SK-N-MC (cell line): Measurements from ENCODE around the gene AVPI1.
A peak's percentile ranks its signal among the peaks of the same experiment; 100 is the strongest.
"Not testable (repeated sequence)": the region's sequence is repeated elsewhere in the genome, so short reads cannot be mapped to it uniquely, and the experiment has no call there.

Source experiments
- DNase-seq: peaks from one replicate; pipeline ENCODE4 v3.0.0-alpha.2; 2011; ENCODE audit warnings: low read depth, low spot score
- H3K27ac ChIP-seq: fragments of 200-600 bp; sonication (generic); 2 replicates; pipeline ENCODE4 v1.5.1; 2016; ENCODE audit warnings: mixed run types
- H3K36me3 ChIP-seq: fragments of 200-600 bp; sonication (generic); 2 replicates; pipeline ENCODE4 v1.6.1; 2017; ENCODE audit warnings: antibody characterized with exemption, low read length, mixed read lengths; ENCODE audit not compliant: insufficient read depth
- H3K4me3 ChIP-seq: fragments of 200-600 bp; sonication (generic); 2 replicates; pipeline ENCODE4 v1.5.1; 2016
- H3K9ac ChIP-seq: fragments of 200-600 bp; sonication (generic); 2 replicates; pipeline ENCODE4 v1.8.0; 2017; ENCODE audit warnings: mixed run types, mixed read lengths; ENCODE audit not compliant: insufficient read length
- H3K9me3 ChIP-seq: fragments of 200-600 bp; sonication (generic); 2 replicates; pipeline ENCODE4 v1.6.1; 2017; ENCODE audit warnings: low read depth, mild to moderate bottlenecking, antibody characterized with exemption, low read length, moderate library complexity, mixed read lengths
- EZH2 ChIP-seq: fragments of 200-600 bp; sonication (generic); IDR thresholded peaks from one replicate; pipeline ENCODE4 v1.6.1; 2017; ENCODE audit warnings: antibody characterized with exemption
- FOXP2 ChIP-seq: optimal IDR thresholded peaks from 2 replicates; pipeline ENCODE3; 2011; ENCODE audit warnings: mild to moderate bottlenecking, moderate library complexity; ENCODE audit not compliant: insufficient read depth; ENCODE audit errors: extremely low read length, control extremely low read depth
- POLR2AphosphoS5 ChIP-seq: IDR thresholded peaks from 2 replicates; pipeline ENCODE4 v1.6.1; 2012; ENCODE audit warnings: mild to moderate bottlenecking, low read depth, low read length, borderline replicate concordance

AVPI1 gene

GRCh38 chr10:97703398-97704067 lies 16.5 kb upstream of the AVPI1 start:
- H3K4me3 ChIP-seq: no peak overlapping the region
- DNase-seq: no peak
- no peak overlapping the region for H3K27ac ChIP-seq
- H3K9ac ChIP-seq: no peak overlapping the region
- no peaks in the 10 kb centered on the region for H3K9me3 ChIP-seq
- H3K36me3 ChIP-seq: no peaks in the 10 kb centered on the region
- TF ChIP-seq POLR2AphosphoS5 (no peak), FOXP2 (no peak), EZH2 (no peak)

GRCh38 chr10:97701438-97702069 lies 14.5 kb upstream of the AVPI1 start:
- Histone ChIP-seq H3K9ac (no peak overlapping the region), H3K36me3 (no peaks in the 10 kb centered on the region), H3K27ac (no peak overlapping the region), H3K4me3 (no peak overlapping the region), H3K9me3 (no peaks in the 10 kb centered on the region)
- DNase-seq: no peak
- no peak for TF ChIP-seq FOXP2
- TF ChIP-seq EZH2: no peak
- TF ChIP-seq POLR2AphosphoS5: no peak

GRCh38 chr10:97698072-97698655 lies 11.1 kb upstream of the AVPI1 start:
- not testable (repeated sequence) for DNase-seq, H3K9ac ChIP-seq, H3K27ac ChIP-seq, H3K9me3 ChIP-seq, H3K4me3 ChIP-seq, H3K36me3 ChIP-seq

GRCh38 chr10:97690133-97690532 lies 3.1 kb upstream of the AVPI1 start:
- no peaks in the 10 kb centered on the region for H3K9me3 ChIP-seq
- TF ChIP-seq POLR2AphosphoS5 (no peak), EZH2 (no peak), FOXP2 (no peak)
- no peak for DNase-seq
- no peak overlapping the region for H3K27ac ChIP-seq
- H3K4me3 ChIP-seq: no peak overlapping the region
- no peak overlapping the region for H3K9ac ChIP-seq
- H3K36me3 ChIP-seq: no peaks in the 10 kb centered on the region

GRCh38 chr10:97689559-97690020 lies 2.5 kb upstream of the AVPI1 start:
- Histone ChIP-seq H3K9ac (no peak overlapping the region), H3K36me3 (no peaks in the 10 kb centered on the region), H3K4me3 (no peak overlapping the region), H3K9me3 (no peaks in the 10 kb centered on the region), H3K27ac (no peak overlapping the region)
- TF ChIP-seq EZH2 (no peak), POLR2AphosphoS5 (no peak), FOXP2 (no peak)
- DNase-seq: no peak

- H3K9ac ChIP-seq: peak overlapping the region; percentile 62
- DNase-seq: no peak
- H3K36me3 ChIP-seq: no peaks in the 10 kb centered on the region
- peak overlapping the region; percentile 57 for H3K27ac ChIP-seq
- H3K9me3 ChIP-seq: no peaks in the 10 kb centered on the region
- TF ChIP-seq FOXP2 (no peak), EZH2 (no peak), POLR2AphosphoS5 (no peak)
- peak overlapping the region; percentile 80 for H3K4me3 ChIP-seq
Measured at GRCh38 chr10:97687785-97688781, 1.0 kb upstream of the AVPI1 start.

DNA sequence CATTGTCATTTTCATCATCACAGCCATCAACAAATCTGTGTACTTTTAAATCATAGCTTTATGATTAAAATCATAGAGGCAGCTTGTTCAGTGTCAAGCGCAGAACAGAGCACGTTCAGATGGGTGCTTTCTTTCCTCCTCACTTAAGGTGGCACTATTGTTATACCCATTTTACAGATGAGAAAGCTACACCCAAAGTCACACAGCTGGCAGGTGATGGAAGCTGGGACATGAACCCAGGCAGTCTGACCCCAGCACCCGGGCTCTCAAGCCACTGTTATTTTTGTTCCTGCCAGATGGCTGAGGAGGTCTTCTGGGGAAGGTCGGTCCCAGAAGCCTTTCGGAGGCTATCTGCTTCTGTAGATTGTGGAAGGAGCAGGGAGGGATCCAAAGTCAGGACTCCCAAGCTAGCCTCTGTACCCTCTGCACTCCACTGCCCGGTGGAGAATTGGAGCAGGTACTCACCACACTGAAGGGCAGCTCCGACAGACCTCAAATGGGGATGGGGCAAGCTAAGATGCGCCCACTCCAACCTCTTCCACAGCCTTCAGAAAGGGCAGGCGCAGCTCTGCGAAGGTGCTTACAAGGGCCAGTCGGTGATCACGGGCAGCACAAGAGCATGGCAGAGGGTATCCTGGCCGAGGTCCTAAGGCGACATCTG lies 610 bp downstream of the AVPI1 start:
- peak overlapping the region; percentile 55 for H3K9ac ChIP-seq
- DNase-seq: no peak

More for the DNA sequence above, 610 bp downstream of the AVPI1 start:
- H3K27ac ChIP-seq: no peak overlapping the region
- no peaks in the 10 kb centered on the region for H3K36me3 ChIP-seq
- TF ChIP-seq POLR2AphosphoS5: no peak
- H3K9me3 ChIP-seq: no peaks in the 10 kb centered on the region
- H3K4me3 ChIP-seq: peak overlapping the region; percentile 80
